HG02970 (cell line): ENCODE data around the gene PDCD6IP.
"Not testable (repeated sequence)": the region's sequence is repeated elsewhere in the genome, so short reads cannot be mapped to it uniquely, and the experiment has no call there.

Experiments
- ATAC-seq: cut with Tn5 transposase; IDR thresholded peaks from one replicate; pipeline ENCODE4 v1.9.1; 2021; ENCODE audit warnings: mild to moderate bottlenecking, moderate library complexity, moderate number of reproducible peaks; ENCODE audit not compliant: unreplicated experiment, low FRiP score

The PDCD6IP gene

DNA sequence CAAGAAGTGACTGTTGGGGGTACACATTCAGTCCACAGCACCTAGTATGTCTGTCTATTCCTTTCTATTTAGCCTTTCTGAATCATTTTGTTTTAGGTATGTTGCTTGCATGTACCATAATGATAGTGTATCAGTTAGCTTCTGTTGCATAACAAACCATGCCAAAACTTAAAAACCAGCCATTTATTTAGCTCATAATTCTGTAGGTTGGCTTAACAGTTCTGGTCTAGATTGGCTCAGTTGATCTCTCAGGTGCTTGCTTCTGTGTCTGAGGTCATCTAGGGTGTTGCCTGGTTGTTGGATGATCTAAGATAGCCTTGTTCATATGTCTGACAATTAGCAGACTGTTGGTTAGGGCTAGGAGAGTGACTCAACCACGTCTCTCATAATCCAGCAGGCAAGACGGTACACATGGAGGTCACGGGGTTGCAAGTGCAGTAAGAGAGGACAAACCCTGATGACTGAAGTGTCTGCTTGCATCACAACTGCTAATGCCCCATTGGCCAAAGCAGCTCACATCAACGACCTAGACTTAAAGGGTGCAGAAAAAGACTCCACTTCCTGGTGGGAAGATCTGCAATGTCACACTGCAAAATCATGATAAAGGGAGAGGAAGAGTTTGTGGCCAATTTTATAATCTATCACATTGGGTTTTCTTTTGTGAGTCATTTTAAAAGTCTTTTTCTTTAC lies 6.8 kb upstream of the PDCD6IP start:
- no peak for ATAC-seq

- ATAC-seq = no peak
These were observed 6.1 kb upstream of the PDCD6IP start for GRCh38 chr3:33792167-33792892.

DNA sequence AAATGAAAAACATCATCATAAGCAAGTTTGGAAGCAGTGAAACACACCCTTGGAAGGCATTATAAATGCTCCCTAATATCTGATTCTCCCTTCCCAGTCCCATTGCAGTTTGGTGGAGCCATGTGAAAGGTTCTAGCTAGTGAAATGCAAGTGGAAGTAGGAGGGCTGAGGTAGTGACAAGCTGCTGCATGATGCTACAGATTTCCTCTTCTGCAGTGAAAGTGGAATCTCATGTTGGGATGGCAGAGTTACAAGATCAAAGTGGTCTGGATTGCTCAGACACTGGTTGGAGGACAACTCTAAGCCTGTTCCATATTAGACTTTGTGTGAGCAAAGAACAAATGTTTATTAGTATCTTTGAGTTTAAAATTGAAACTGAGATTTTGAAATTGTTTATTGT lies 3.3 kb upstream of the PDCD6IP start:
- no peak for ATAC-seq

DNA sequence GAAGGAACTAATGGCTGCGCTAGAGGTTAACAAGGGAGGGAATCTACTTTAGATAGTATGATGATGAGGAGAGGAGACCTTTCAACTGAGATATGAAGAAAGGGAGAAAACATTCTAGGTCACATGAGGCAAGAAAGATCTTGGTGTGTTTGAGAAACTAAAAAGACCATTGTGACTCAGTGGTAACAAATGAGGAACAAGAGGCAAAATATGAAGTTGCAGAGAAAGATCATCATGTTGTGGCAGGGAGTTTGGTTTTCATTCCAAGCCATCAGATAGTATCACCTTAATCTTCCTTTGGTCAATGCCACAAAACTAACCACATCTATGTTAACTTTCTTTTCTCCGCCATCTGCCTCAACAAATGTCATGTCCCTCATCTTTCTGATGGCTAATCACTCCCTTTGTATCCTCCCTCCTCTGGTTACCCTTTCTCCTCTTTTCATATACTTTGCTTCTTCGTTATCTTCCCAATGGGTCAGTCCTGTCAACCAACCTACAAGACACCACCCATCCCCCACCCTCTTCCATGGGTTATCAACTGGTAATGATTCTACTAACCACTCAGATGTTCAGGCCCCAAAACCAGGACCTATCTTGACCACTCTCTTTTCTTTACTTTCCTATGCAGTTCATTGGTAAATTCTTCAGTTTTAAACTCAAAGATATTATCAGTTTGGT lies 2.4 kb upstream of the PDCD6IP start:
- ATAC-seq = no peak

DNA sequence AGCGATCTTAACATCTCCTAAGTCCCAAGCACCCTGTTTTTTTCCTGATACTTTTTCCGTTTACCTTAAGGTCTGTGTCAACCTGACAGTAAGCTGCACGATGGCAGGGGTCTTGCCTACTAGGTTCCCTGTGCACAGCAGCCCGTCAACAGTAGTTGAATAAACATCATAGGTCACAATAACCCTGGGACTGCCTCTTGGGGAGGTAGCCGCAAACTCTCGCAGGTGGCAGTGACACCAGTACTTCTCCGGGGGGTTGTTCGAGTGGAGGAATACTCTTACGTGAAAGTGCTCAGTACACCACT lies 365 bp upstream of the PDCD6IP start:
- peak; percentile 40 for ATAC-seq

DNA sequence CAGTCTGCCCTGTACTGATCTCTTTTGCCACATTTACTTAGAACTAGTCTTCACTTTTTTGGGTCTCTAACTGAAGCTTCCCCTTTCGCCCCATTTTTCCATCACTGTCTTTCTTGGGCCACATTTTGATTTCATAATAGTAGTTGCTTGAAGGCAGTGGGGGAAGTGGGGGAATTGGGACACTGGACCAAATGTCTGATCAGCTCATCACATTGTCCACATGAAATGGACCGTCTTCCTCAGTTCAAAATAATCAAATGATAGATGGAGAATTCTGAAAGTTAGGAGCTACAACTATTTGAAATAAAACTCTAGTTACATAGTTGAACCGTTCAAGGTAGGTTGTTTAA lies 747 bp downstream of the PDCD6IP start:
- no peak for ATAC-seq

DNA sequence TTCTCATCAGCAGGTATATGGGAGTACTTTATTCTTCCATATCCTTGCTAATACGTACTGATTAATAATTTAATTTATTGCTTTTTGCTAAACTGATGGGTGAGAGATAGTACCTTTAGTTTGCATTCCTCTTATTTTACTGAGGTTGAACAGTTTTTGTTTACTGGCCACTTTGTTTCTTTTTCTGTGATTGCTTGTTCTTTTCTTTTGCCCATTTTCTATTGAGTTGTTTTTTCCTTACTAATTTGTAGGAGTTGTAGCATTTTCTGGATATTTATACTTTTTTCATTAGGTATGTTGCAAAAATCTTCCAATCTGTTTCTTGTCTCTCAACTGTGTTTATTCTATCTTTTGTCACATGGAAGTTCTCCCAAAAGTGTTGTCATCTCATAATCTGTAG lies 4.8 kb downstream of the PDCD6IP start:
- ATAC-seq = no peak

- no peak for ATAC-seq
These were observed 5.6 kb downstream of the PDCD6IP start for GRCh38 chr3:33803894-33804526.

GRCh38 chr3:33807191-33807590 lies 8.8 kb downstream of the PDCD6IP start:
- ATAC-seq = no peak

DNA sequence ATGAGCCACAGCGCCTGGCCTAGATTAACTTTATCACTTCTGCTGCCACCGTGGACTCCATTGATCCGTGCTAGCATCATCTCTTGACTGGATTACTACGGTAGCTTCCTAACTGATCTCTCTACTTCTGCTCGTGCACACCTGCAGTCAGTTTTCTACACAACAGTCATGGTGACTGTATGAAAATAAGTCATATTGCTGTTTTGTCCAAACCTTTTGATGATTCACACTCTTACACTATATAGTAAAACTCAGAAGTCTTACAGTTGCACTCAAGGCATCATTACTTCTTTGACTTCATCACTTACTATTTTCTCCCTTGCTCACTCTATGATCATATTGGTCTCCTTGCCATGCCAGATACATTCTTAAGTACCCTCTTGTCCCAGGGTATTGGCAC lies 10.1 kb downstream of the PDCD6IP start:
- no peak for ATAC-seq

DNA sequence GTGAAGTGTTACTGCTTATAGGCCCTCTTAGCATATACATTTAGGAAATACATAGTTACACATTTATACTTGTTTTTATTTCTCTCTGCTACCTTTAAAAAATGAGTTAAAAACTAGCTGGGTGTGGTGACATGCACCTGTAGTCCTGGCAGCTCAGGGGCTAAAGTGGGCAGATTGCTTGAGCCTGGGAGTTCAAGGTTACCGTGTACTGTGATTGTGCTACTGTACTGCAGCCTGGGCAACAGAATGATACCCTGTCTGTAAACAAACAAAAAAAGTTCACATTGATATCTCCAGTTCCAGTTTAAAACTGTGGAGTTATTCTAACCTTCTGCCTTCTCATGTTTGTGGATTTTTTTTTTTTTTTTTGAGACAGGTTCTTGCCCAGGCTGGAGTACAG lies 12.1 kb downstream of the PDCD6IP start:
- ATAC-seq = no peak

DNA sequence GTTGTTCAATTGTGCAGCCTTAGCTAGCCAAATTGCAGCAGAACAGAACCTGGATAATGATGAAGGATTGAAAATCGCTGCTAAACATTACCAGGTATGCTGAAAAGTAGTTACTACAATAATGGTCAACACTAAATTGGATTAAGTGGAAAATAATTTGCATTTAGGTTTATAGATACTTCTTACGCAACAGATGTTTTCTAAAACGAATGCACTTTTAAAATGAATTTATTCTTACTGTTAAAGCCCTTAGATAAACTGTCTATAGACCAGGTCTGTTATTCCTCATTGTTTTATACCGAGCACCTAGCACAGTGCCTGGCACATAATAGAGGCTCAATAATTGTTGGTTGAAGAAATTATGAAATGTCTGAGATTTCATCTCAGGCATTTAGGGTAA lies 23.6 kb downstream of the PDCD6IP start:
- no peak for ATAC-seq

DNA sequence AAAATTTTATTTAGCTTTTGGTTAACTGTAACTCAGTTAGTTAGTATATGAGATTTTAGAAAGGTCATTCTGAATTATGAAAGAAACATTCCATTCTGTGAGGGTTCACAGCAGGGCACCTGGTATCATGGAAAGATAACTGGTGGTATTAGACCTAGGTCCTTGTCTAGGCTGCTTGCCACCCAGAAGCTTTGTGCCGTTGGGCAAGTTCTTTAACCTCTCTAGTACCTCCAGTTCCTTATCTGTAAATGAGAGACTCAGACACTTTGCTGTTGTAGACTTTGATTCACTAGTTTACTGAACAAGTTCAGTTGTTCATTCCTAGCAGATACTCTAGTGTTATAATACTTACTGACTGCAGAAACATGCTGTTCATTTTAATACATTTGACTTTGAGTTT lies 25.4 kb downstream of the PDCD6IP start:
- ATAC-seq = no peak

GRCh38 chr3:33825111-33825510 lies 26.7 kb downstream of the PDCD6IP start:
- no peak for ATAC-seq

GRCh38 chr3:33826206-33826605 lies 27.8 kb downstream of the PDCD6IP start:
- ATAC-seq = no peak

- no peak for ATAC-seq
These were observed 28.3 kb downstream of the PDCD6IP start for GRCh38 chr3:33826688-33827087.

DNA sequence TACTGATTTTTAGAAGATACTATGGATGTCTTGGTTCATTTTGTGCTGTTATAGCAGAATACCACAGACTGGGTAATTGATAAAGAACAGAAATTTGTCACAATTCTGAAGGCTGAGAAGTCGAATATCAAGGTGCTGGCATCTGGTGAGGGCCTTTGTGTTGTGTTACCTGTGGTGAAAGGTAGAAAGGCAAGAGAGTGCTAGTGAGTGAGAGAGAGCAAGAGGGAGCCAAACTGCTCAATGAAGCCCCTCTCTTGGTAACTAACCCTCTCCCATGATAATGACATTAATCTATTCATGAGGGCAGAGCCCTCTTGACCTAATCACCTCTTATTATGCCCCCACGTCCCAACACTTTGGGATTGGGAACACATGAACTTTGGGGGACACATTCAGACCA lies 31.3 kb downstream of the PDCD6IP start:
- ATAC-seq = no peak

- no peak for ATAC-seq
These were observed 32.6 kb downstream of the PDCD6IP start for GRCh38 chr3:33831053-33831452.

- ATAC-seq = no peak
These were observed 35.1 kb downstream of the PDCD6IP start for GRCh38 chr3:33833408-33834095.

DNA sequence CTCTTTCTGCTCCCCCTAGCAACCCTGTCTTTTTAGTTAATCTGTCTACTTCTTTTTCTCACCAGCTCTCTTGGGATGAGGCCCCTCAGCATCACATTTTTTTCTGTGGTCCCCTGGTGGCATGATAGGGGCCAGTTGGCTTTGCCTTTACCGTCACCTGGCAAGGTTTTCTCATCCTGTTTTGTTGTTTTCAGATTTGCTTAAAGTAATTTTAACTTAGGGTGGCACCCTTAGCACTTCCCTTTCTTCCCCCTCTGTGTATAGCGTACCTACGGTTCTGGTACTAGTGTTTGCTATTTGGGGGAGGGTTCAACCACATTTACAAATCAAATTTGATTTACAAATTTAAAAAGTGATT lies 35.6 kb downstream of the PDCD6IP start:
- no peak for ATAC-seq

- ATAC-seq = not testable (repeated sequence)
These were observed 38.8 kb downstream of the PDCD6IP start for GRCh38 chr3:33837182-33837581.
